ENCODE results near the gene COG6.

DNA sequence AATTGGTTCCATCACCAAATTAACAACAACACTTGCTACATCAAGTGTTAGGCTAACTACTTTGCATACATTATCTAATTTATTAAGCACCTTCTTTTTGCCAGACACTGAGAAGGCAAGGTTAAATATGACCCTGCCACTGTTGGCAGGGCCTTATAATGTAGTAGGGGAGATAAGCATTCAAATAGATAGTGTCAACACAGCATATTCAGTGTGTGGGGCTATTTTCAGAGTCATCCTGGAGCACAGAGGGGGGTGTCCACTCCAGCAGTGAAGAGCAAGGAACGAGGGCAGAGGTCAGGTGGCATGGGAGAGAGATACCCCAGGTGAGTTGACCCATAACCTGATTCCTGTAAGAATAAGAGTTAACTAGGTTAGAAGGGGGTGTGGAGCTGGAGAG, 121.6 kb downstream of the COG6 start:
- TF ChIP-seq POLR2AphosphoS5 (IDR thresholded peaks at IDR 0.05; ENCODE audit: low read depth, low read length) (no peak), TAF1 (IDR thresholded peaks at IDR 0.05; ENCODE audit: borderline replicate concordance, insufficient read depth, low read length) (no peak)
